Measurements from ENCODE around the gene HS1BP3. TPM values are rescaled to one million over a fixed set of nuclear protein-coding genes. Genes with fewer than 3 reads are reported as not detected.

Gene HS1BP3
- total RNA-seq, 1 experiment from 2014 or later = 17.1 TPM

DNA sequence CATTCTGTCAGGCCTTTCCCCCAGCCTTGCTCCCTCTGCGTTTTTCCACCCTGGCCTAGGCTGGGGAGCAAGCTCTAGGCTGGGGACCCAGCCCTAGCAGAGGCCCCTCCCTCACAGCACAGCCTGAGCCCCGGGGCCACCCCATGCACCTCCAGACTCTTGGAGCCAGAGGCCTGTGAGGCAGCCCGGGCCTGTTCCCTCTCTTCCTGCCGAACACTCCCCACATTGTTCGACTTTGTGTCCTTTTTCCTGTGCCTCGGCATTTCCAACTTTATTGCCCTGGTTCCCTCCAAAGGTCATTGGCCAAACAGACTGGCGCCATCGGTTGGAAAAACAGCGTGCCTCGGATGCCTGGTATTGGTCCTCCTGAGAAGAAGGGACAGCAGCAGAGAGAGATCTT, 79.7 kb downstream of the HS1BP3 start:
- Histone ChIP-seq H3K9me3 (ENCODE audit: control insufficient read depth in 1 of 2, insufficient read depth in 1 of 2, low read depth in 1 of 2, low read length in 2 of 2) (no peaks in the 10 kb centered on the region), H3K79me2 (ENCODE audit: insufficient read depth, low read length) (no peaks in the 10 kb centered on the region), H3K27me3 (ENCODE audit: insufficient read depth, low read length) (no peaks in the 10 kb centered on the region), H3K36me3 (ENCODE audit: control insufficient read depth in 1 of 2, insufficient read depth in 2 of 2, low read length in 2 of 2) (no peaks in the 10 kb centered on the region), H4K20me1 (ENCODE audit: insufficient read depth) (no peaks in the 10 kb centered on the region), H3K9me2 (ENCODE audit: insufficient read depth) (no peaks in the 10 kb centered on the region), H3K4me3 (replicated peaks in 1 of 2; ENCODE audit: low read depth in 1 of 2, low read length in 2 of 2) (no peak overlapping the region), H3K4me1 (ENCODE audit: control insufficient read depth in 1 of 2, insufficient read depth in 2 of 2, low read length in 2 of 2) (peaks cover 0 to 16% of the 10 kb centered on the region in 2 experiments; a peak in 1 of 4 replicates), H3K4me2 (ENCODE audit: low read length) (no peak overlapping the region), H3K27ac (ENCODE audit: low read depth, low read length) (no peak overlapping the region), H2AFZ (ENCODE audit: low read depth, low read length, poor library complexity, severe bottlenecking) (no peak overlapping the region), H3K9ac (ENCODE audit: low read length) (no peak overlapping the region)
- DNase-seq (ENCODE audit: low read depth, low spot score) (no peak), ATAC-seq (no peak)
- no TSS peak for BruUV-seq (replicated peaks)
- ChIA-PET RAD21 (ENCODE audit: low non-redundant PET in 1 of 2, low total read pairs in 2 of 2, uncharacterized antibody in 2 of 2, unreplicated experiment in 2 of 2) (interaction anchor here in 1 of 2 experiments (0.5 kb wide), 1 partner anchor 17 kb away, joined by 3 read pairs; no protein-coding TSS in a partner anchor), POLR2A (no interaction called here), CTCF (no interaction called here)
- intact Hi-C loops (cut with micrococcal nuclease) = no loop called here
- TF ChIP-seq EGR1 (IDR thresholded peaks at IDR 0.05; ENCODE audit: low read depth) (no peak), FOSL1 (IDR thresholded peaks at IDR 0.05; ENCODE audit: low read depth) (no peak), ZNF274 (IDR thresholded peaks at IDR 0.05; ENCODE audit: low read depth, low read length) (no peak), EZH2phosphoT487 (IDR thresholded peaks at IDR 0.05; ENCODE audit: borderline replicate concordance) (no peak), POLR2AphosphoS5 (IDR thresholded peaks at IDR 0.05; ENCODE audit: low read depth, low read length) (no peak), EZH2 (IDR thresholded peaks at IDR 0.05) (no peak), TCF7L2 (IDR thresholded peaks at IDR 0.05; ENCODE audit: borderline replicate concordance, extremely low read depth, insufficient read depth, insufficient read length) (no peak), CEBPB (IDR thresholded peaks at IDR 0.05; ENCODE audit: low read depth) (no peak), ZFX (IDR thresholded peaks at IDR 0.05) (no peak), POLR2A (IDR thresholded peaks at IDR 0.05; ENCODE audit: borderline replicate concordance, extremely low read depth, insufficient read depth, insufficient read length) (no peak), RAD21 (IDR thresholded peaks at IDR 0.05; ENCODE audit: low read depth) (no peak), YY1 (IDR thresholded peaks at IDR 0.05; ENCODE audit: extremely low read depth, insufficient replicate concordance, low read depth, low read length) (no peak)
- TF ChIP-seq, protein P1, sequence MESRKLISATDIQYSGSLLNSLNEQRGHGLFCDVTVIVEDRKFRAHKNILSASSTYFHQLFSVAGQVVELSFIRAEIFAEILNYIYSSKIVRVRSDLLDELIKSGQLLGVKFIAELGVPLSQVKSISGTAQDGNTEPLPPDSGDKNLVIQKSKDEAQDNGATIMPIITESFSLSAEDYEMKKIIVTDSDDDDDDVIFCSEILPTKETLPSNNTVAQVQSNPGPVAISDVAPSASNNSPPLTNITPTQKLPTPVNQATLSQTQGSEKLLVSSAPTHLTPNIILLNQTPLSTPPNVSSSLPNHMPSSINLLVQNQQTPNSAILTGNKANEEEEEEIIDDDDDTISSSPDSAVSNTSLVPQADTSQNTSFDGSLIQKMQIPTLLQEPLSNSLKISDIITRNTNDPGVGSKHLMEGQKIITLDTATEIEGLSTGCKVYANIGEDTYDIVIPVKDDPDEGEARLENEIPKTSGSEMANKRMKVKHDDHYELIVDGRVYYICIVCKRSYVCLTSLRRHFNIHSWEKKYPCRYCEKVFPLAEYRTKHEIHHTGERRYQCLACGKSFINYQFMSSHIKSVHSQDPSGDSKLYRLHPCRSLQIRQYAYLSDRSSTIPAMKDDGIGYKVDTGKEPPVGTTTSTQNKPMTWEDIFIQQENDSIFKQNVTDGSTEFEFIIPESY (IDR thresholded peaks at IDR 0.05; ENCODE audit: extremely low read depth, insufficient replicate concordance, low read length) = no peak
- TF ChIP-seq, protein P2, sequence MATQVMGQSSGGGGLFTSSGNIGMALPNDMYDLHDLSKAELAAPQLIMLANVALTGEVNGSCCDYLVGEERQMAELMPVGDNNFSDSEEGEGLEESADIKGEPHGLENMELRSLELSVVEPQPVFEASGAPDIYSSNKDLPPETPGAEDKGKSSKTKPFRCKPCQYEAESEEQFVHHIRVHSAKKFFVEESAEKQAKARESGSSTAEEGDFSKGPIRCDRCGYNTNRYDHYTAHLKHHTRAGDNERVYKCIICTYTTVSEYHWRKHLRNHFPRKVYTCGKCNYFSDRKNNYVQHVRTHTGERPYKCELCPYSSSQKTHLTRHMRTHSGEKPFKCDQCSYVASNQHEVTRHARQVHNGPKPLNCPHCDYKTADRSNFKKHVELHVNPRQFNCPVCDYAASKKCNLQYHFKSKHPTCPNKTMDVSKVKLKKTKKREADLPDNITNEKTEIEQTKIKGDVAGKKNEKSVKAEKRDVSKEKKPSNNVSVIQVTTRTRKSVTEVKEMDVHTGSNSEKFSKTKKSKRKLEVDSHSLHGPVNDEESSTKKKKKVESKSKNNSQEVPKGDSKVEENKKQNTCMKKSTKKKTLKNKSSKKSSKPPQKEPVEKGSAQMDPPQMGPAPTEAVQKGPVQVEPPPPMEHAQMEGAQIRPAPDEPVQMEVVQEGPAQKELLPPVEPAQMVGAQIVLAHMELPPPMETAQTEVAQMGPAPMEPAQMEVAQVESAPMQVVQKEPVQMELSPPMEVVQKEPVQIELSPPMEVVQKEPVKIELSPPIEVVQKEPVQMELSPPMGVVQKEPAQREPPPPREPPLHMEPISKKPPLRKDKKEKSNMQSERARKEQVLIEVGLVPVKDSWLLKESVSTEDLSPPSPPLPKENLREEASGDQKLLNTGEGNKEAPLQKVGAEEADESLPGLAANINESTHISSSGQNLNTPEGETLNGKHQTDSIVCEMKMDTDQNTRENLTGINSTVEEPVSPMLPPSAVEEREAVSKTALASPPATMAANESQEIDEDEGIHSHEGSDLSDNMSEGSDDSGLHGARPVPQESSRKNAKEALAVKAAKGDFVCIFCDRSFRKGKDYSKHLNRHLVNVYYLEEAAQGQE (IDR thresholded peaks at IDR 0.05; ENCODE audit: low read depth) = no peak

Measured in HCT116 (cell line).